Activated CD4-positive, alpha-beta T cell treated with anti-CD3 and anti-CD28 coated beads for 1 hour (primary cell): ENCODE measurements around the gene SRRM4.
"Not testable (repeated sequence)": the region's sequence is repeated elsewhere in the genome, so short reads cannot be mapped to it uniquely, and the experiment has no call there.

Source experiments
- DNase-seq: peaks from one replicate; pipeline ENCODE4 v3.0.0-alpha.2; 2020

The SRRM4 gene

GRCh38 chr12:119008691-119009221 is 27.4 kb downstream of the SRRM4 start:
- no peak for DNase-seq

- no peak for DNase-seq
Measured at GRCh38 chr12:119011231-119011630, 29.9 kb downstream of the SRRM4 start.

- no peak for DNase-seq
Measured at GRCh38 chr12:119012179-119012578, 30.8 kb downstream of the SRRM4 start.

- DNase-seq = no peak
Measured at GRCh38 chr12:119013023-119013422, 31.7 kb downstream of the SRRM4 start.

GRCh38 chr12:119014368-119014767 is 33.0 kb downstream of the SRRM4 start:
- no peak for DNase-seq

GRCh38 chr12:119016715-119017114 is 35.4 kb downstream of the SRRM4 start:
- DNase-seq = no peak

GRCh38 chr12:119019166-119019565 is 37.8 kb downstream of the SRRM4 start:
- no peak for DNase-seq

GRCh38 chr12:119020406-119021360 is 39.3 kb downstream of the SRRM4 start:
- no peak for DNase-seq

GRCh38 chr12:119024356-119024755 is 43.0 kb downstream of the SRRM4 start:
- no peak for DNase-seq

- DNase-seq = no peak
Measured at GRCh38 chr12:119025786-119026185, 44.4 kb downstream of the SRRM4 start.

GRCh38 chr12:119033332-119033731 is 52.0 kb downstream of the SRRM4 start:
- not testable (repeated sequence) for DNase-seq

- DNase-seq = no peak
Measured at GRCh38 chr12:119036878-119037825, 55.8 kb downstream of the SRRM4 start.

GRCh38 chr12:119044094-119044493 is 62.8 kb downstream of the SRRM4 start:
- no peak for DNase-seq

GRCh38 chr12:119047641-119048040 is 66.3 kb downstream of the SRRM4 start:
- no peak for DNase-seq

GRCh38 chr12:119050663-119051062 is 69.3 kb downstream of the SRRM4 start:
- no peak for DNase-seq

- DNase-seq = no peak
Measured at GRCh38 chr12:119051474-119051873, 70.1 kb downstream of the SRRM4 start.

GRCh38 chr12:119052001-119052400 is 70.7 kb downstream of the SRRM4 start:
- no peak for DNase-seq

- no peak for DNase-seq
Measured at GRCh38 chr12:119055977-119056376, 74.6 kb downstream of the SRRM4 start.

- no peak for DNase-seq
Measured at GRCh38 chr12:119060847-119061796, 79.8 kb downstream of the SRRM4 start.

- no peak for DNase-seq
Measured at GRCh38 chr12:119068129-119068856, 87.0 kb downstream of the SRRM4 start.

- DNase-seq = no peak
Measured at GRCh38 chr12:119069147-119069642, 87.9 kb downstream of the SRRM4 start.
